ENCODE results near the gene NUDT7. TPM values are rescaled to one million over a fixed set of nuclear protein-coding genes. Genes with fewer than 3 reads are reported as not detected.
A peak's percentile ranks its signal among the peaks of the same experiment; 100 is the strongest.

The NUDT7 gene
- total and polyA plus RNA-seq, 9 of the 15 experiments (the other 6 are each of a cell fraction or from before 2014, with no cell fraction given): 5.6 to 24.2 (median 10.5) TPM

- TF ChIP-seq TOE1 (IDR thresholded peaks at IDR 0.05; ENCODE audit: borderline replicate concordance) (no peak), TOE1 (CRISPR knock-in tag; IDR thresholded peaks at IDR 0.05; ENCODE audit: borderline replicate concordance, low read depth) (no peak), NR4A1 (CRISPR knock-in tag; IDR thresholded peaks at IDR 0.05) (0 out of 2 replicates have a peak, but pooled peaks have one; percentile 35), NR4A1 (tag; IDR thresholded peaks at IDR 0.05) (no peak), POLR3G (IDR thresholded peaks at IDR 0.05; ENCODE audit: extremely low read depth, insufficient read length, insufficient replicate concordance) (no peak), SAFB2 (IDR thresholded peaks at IDR 0.05; ENCODE audit: borderline replicate concordance, low read depth, low read length, severe bottlenecking) (no peak), HES1 (IDR thresholded peaks at IDR 0.05; ENCODE audit: low read depth) (no peak), PML (IDR thresholded peaks at IDR 0.05; ENCODE audit: low read length) (peak; percentile 40; the same call in 1 of the 2 replicates), ZNF584 (CRISPR knock-in tag; IDR thresholded peaks at IDR 0.05; ENCODE audit: low read depth) (no peak), BCLAF1 (IDR thresholded peaks at IDR 0.05; ENCODE audit: borderline replicate concordance in 1 of 2, control insufficient read depth in 1 of 2, low read depth in 2 of 2, low read length in 1 of 2) (no peak), HOXB6 (CRISPR knock-in tag; IDR thresholded peaks at IDR 0.05; ENCODE audit: borderline replicate concordance) (no peak)
These were observed at the start of gene NUDT7 (continued) for GRCh38 chr16:77722309-77723107.

Data from K562 (cell line).